Cerebellar cortex (tissue), 1 donor: ENCODE data around the gene SDF2L1.
"Not testable (repeated sequence)": the region's sequence is repeated elsewhere in the genome, so short reads cannot be mapped to it uniquely, and the experiment has no call there.

Source experiments
- DNase-seq: peaks from one replicate; pipeline ENCODE4 v3.0.0-alpha.2; 2015; ENCODE audit warnings: low spot score

SDF2L1 gene

GRCh38 chr22:21641789-21642583, at the start of gene SDF2L1:
SDF2L1 (plus strand) TSS chr22:21642302; CDS start chr22:21642337, 35 bp downstream.
- peak; percentile 99 for DNase-seq

GRCh38 chr22:21592422-21592821, 49.7 kb upstream of the SDF2L1 start:
- no peak for DNase-seq

GRCh38 chr22:21593406-21594232, 48.5 kb upstream of the SDF2L1 start:
- DNase-seq, result peak; percentile 72

- DNase-seq, result no peak
Observed at GRCh38 chr22:21594865-21595452, 47.1 kb upstream of the SDF2L1 start.

GRCh38 chr22:21596356-21597135, 45.6 kb upstream of the SDF2L1 start:
- not testable (repeated sequence) for DNase-seq

- no peak for DNase-seq
Observed at GRCh38 chr22:21598302-21598701, 43.8 kb upstream of the SDF2L1 start.

GRCh38 chr22:21599053-21599893, 42.8 kb upstream of the SDF2L1 start:
- no peak for DNase-seq

- no peak for DNase-seq
Observed at GRCh38 chr22:21602579-21602978, 39.5 kb upstream of the SDF2L1 start.

- DNase-seq, result no peak
Observed at GRCh38 chr22:21603973-21604372, 38.1 kb upstream of the SDF2L1 start.

- no peak for DNase-seq
Observed at GRCh38 chr22:21605887-21606564, 36.1 kb upstream of the SDF2L1 start.

GRCh38 chr22:21606775-21607174, 35.3 kb upstream of the SDF2L1 start:
- no peak for DNase-seq

- not testable (repeated sequence) for DNase-seq
Observed at GRCh38 chr22:21609556-21610157, 32.4 kb upstream of the SDF2L1 start.

GRCh38 chr22:21611210-21611977, 30.7 kb upstream of the SDF2L1 start:
- no peak for DNase-seq

GRCh38 chr22:21612858-21613257, 29.2 kb upstream of the SDF2L1 start:
- DNase-seq, result no peak

GRCh38 chr22:21613553-21614233, 28.4 kb upstream of the SDF2L1 start:
- DNase-seq, result no peak

GRCh38 chr22:21615731-21616130, 26.4 kb upstream of the SDF2L1 start:
- DNase-seq, result no peak

- not testable (repeated sequence) for DNase-seq
Observed at GRCh38 chr22:21617337-21617736, 24.8 kb upstream of the SDF2L1 start.

GRCh38 chr22:21621025-21621424, 21.1 kb upstream of the SDF2L1 start:
- no peak for DNase-seq
